Aorta (tissue), 5 donors: ENCODE results near the gene ORM1. TPM values are rescaled to one million over a fixed set of nuclear protein-coding genes. Genes with fewer than 3 reads are reported as not detected.

ENCODE experiments used
- ATAC-seq: fragments of 200-7000 bp; cut with Tn5 transposase; one replicate; pipeline ENCODE4 v1.9.1; 2022; ENCODE audit warnings: moderate library complexity; ENCODE audit not compliant: low FRiP score
- DNase-seq, 2 donors: peaks; one replicate each; pipeline ENCODE4 v3.0.0-alpha.2; 2020
- H3K27ac ChIP-seq, 2 donors: one replicate each; pipeline ENCODE4 v1.5.1; 2013; ENCODE audit warnings: low read length in 2 of 2, mild to moderate bottlenecking in 2 of 2, moderate library complexity in 2 of 2, control low read depth in 1 of 2, inconsistent platforms in 1 of 2, low read depth in 1 of 2
- H3K27me3 ChIP-seq, 2 donors: one replicate each; pipeline ENCODE4 v1.6.1; 2013; ENCODE audit warnings: control low read depth in 1 of 2, low read length in 1 of 2, mild to moderate bottlenecking in 1 of 2, moderate library complexity in 1 of 2; ENCODE audit not compliant: insufficient read depth in 2 of 2, control insufficient read depth in 1 of 2
- H3K36me3 ChIP-seq, 2 donors: one replicate each; pipeline ENCODE4 v1.6.1; 2013; ENCODE audit warnings: control low read depth in 1 of 2, low read length in 1 of 2, mild to moderate bottlenecking in 1 of 2; ENCODE audit not compliant: insufficient read depth in 2 of 2, control insufficient read depth in 1 of 2
- H3K4me1 ChIP-seq, 2 donors: one replicate each; pipeline ENCODE4 v1.6.1; 2013; ENCODE audit warnings: low read length in 2 of 2, control low read depth in 1 of 2, mild to moderate bottlenecking in 1 of 2, moderate library complexity in 1 of 2; ENCODE audit not compliant: insufficient read depth in 2 of 2, control insufficient read depth in 1 of 2
- H3K4me3 ChIP-seq, 2 donors: one replicate each; pipeline ENCODE4 v1.5.1; 2013; ENCODE audit warnings: low read length in 2 of 2, control low read depth in 1 of 2, mild to moderate bottlenecking in 1 of 2
- H3K9me3 ChIP-seq: one replicate; pipeline ENCODE4 v1.6.1; 2013; ENCODE audit warnings: mild to moderate bottlenecking, low read length; ENCODE audit not compliant: control insufficient read depth
- WGBS, 2 donors: extraction: QIAGEN DNeasy Blood & Tissue Kit; methylation state at CpG; one replicate each; pipeline ENCODE4 v1.1.7; 2013; 5-methylcytosine and 5-hydroxymethylcytosine counted together
- intact Hi-C, 2 donors: fragments of 100-400 bp; cut with DNase I; formaldehyde crosslinking; loops; one replicate each; pipeline versions ENCODE4 v1.14.2 to v1.15.0; 2022
- polyA plus RNA-seq, 2 donors: library from polyadenylated mRNA; stranded (reverse); fragments of 200-250 nt; gene quantifications; one replicate each; pipeline ENCODE4 v1.2.3, GENCODE V29; 2013
- total RNA-seq, 2 donors: library from RNA; stranded (reverse); fragmentation: NEBNext Ultra II Directional; extraction: Animal tissue kit (Norgen Biotek cat#: 25700); gene quantifications; one replicate each; pipeline ENCODE4 v1.2.1, GENCODE V29; 2021
- donor health status: healthy with polysubstance abuse.
- donor health status: Bipolar disorder and iron deficiency.
- donor health status: DM: no; HTN: no; CAD: no.
- donor health status: DM: no; HTN: no; CAD: no.
- donor health status: DM: yes; HTN: yes; CAD: no.

Gene ORM1
- total and polyA plus RNA-seq, 4 donors, result 0.28 to 3.0 (median 0.45) TPM; not detected in 1

DNA sequence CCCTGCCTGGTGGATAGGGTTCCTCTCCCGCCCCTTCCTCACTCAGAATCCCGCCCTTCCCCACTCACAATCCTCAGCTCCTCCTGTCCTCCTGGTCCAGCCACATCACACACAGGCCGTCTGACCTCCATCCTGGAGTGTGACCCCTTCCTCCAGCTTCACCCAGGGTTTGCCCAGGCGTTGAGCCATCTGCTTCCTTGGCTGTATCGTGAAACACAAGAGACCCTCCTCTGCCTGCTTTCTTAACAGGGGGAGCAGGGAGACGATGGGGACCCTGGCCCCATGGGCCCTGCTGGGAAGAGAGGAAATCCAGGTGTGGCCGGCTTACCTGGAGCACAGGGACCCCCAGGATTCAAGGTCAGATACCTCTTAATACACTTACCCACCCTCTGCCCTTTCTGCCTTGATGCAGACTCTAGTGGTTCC is 32.3 kb upstream of the ORM1 start:
- DNase-seq (peak in 1 of 2 donors; percentile 74), ATAC-seq (no peak)
- 58 to 60% methylated on average over 7 of the region's 7 CpGs for WGBS, 2 donors
- intact Hi-C loops, result loop anchor here (1.0 to 5.0 kb wide), 5 partner anchors 136 to 208 kb away; partner anchors contain the start of gene COL27A1 (in 1 of the 2)
- Histone ChIP-seq H3K9me3 (no peaks in the 10 kb centered on the region), H3K27me3 (no peaks in the 10 kb centered on the region), H3K36me3 (peaks cover 0 to 1% of the 10 kb centered on the region in 2 donors), H3K4me1 (no peaks in the 10 kb centered on the region), H3K27ac (no peak overlapping the region), H3K4me3 (no peak overlapping the region)

DNA sequence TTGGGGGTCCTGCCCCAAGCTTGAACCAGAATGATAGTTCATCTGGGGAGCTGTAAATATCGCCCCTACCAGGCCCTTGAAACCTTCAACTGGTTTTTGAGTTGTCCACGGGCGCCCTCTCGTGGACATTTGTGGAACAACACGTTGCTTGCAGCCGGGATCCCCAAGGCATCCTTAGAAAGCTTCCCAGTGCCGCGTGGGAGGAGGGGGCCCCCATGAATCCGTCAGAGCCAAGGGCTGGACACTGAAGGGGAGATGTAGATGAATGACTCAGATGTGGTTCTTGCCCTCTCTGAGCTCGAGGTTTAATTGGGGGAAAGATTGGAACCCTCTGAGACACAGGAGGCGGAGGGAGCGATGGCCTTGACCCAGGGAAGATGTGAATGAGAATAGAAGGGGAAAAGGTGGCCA is 31.8 kb upstream of the ORM1 start:
- WGBS, 2 donors, result 17 to 18% methylated on average over 12 of the region's 12 CpGs
- intact Hi-C loops, result loop anchor here (2.0 to 5.0 kb wide), 4 partner anchors 136 to 208 kb away; partner anchors contain the start of gene COL27A1 (in 1 of the 2)
- Histone ChIP-seq H3K36me3 (peaks cover 0 to 1% of the 10 kb centered on the region in 2 donors), H3K4me1 (no peaks in the 10 kb centered on the region), H3K9me3 (no peaks in the 10 kb centered on the region), H3K27ac (no peak overlapping the region), H3K4me3 (no peak overlapping the region), H3K27me3 (no peaks in the 10 kb centered on the region)
- peak; percentile 69 for ATAC-seq
- DNase-seq, result peak; percentile 74 to 92

DNA sequence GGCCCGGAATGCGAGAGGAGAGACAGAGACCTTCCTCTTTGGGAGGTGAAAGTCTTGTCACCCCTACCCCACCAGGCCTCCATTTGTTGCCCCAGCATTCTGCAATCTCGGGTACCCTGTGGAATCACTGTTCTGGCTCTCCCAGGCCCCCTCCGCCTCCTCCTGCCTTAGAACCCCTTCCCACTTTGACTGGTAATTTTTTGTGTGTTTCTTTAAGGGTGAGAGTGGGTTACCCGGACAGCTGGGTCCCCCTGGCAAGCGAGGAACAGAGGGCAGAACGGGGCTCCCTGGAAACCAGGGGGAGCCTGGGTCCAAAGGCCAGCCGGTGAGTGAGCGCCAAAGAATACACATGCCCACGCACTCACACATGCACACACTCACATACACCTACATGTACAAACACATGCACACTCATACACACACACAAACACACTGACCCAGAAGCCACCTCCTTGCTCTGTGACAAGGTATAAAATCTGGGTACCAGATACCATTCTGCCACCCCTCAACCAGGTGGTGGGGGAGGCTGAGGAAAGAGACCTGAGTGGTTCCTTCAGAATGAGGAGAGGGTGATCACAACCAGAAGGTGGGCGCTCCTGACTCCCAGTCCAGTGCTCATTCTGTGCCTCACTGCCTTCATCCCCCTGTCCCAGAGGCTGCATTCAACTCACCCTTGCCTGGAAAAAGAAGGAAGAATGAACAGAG is 30.9 kb upstream of the ORM1 start:
- Histone ChIP-seq H3K4me1 (no peaks in the 10 kb centered on the region), H3K36me3 (peaks cover 0 to 1% of the 10 kb centered on the region in 2 donors), H3K4me3 (no peak overlapping the region), H3K27me3 (no peaks in the 10 kb centered on the region), H3K27ac (no peak overlapping the region), H3K9me3 (no peaks in the 10 kb centered on the region)
- ATAC-seq (no peak), DNase-seq (peak; percentile 25 to 31)
- 73 to 74% methylated on average over 11 of the region's 11 CpGs for WGBS, 2 donors
- intact Hi-C loops, result loop anchor here (2.0 to 5.0 kb wide), 4 partner anchors 137 to 209 kb away; partner anchors contain the start of gene COL27A1 (in 1 of the 2)

DNA sequence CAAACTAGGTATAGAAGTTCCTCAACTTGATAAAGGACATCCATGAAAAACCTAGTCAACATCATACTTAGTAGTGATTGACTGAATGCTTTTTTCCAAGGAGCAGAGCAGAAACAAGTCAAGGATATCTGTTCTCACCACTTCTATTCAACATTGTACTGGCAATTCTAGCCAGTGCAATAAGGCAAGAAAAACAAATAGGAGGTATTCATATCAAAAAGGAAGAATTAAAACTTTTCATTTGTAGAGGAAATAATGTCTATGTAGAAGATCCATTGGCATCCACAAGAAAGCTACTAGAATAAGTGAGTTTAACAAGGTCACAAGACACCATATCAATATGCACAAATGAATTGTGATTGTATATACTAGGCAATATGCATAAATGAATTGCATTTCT is 28.2 kb upstream of the ORM1 start:
- ATAC-seq (no peak), DNase-seq (no peak)
- Histone ChIP-seq H3K36me3 (peaks cover 0 to 1% of the 10 kb centered on the region in 2 donors), H3K27ac (no peak overlapping the region), H3K4me1 (no peaks in the 10 kb centered on the region), H3K9me3 (no peaks in the 10 kb centered on the region), H3K27me3 (no peaks in the 10 kb centered on the region), H3K4me3 (no peak overlapping the region)
- intact Hi-C loops, result loop anchor here in 1 of 2 donors (5.0 kb wide), 2 partner anchors 142 to 187 kb away; no protein-coding TSS in a partner anchor

DNA sequence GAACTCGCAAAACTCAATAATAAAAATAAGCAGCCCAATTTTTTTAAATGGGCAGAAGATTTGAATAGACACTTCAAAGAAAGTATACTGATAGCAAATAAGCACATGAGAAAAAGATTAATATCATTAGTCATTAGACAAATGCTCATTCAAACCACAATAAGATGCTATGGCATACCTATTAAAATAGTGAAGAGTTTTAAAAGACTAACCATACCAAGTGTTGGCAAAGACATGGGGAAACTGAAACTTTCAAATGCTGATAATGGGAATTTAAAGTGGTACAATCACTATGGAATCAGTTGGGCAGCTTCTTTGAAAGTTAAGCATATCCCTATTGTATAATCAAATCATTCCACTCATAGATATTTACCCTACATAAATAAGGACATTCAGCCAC is 26.6 kb upstream of the ORM1 start:
- H3K4me1 ChIP-seq, result no peaks in the 10 kb centered on the region
- H3K9me3 ChIP-seq, result no peaks in the 10 kb centered on the region
- DNase-seq (no peak), ATAC-seq (no peak)
- H3K4me3 ChIP-seq, result no peak overlapping the region
- intact Hi-C loops, result no loop called here
- H3K27me3 ChIP-seq, result no peaks in the 10 kb centered on the region
- WGBS, 2 donors, result 99 to 100% methylated on average over 1 of the region's 1 CpG
- H3K27ac ChIP-seq, result no peak overlapping the region
- peaks cover 0 to 1% of the 10 kb centered on the region in 2 donors for H3K36me3 ChIP-seq

- intact Hi-C loops, result no loop called here
- ATAC-seq, result no peak
- no peaks in the 10 kb centered on the region for H3K36me3 ChIP-seq
- H3K27ac ChIP-seq, result no peak overlapping the region
- H3K27me3 ChIP-seq, result no peaks in the 10 kb centered on the region
- H3K9me3 ChIP-seq, result no peaks in the 10 kb centered on the region
- 85 to 86% methylated on average over 15 of the region's 15 CpGs for WGBS, 2 donors
- peak in 1 of 2 donors; percentile 54 for DNase-seq
- no peak overlapping the region for H3K4me3 ChIP-seq
- H3K4me1 ChIP-seq, result no peaks in the 10 kb centered on the region
These were observed 23.4 kb upstream of the ORM1 start for GRCh38 chr9:114299286-114300152.

DNA sequence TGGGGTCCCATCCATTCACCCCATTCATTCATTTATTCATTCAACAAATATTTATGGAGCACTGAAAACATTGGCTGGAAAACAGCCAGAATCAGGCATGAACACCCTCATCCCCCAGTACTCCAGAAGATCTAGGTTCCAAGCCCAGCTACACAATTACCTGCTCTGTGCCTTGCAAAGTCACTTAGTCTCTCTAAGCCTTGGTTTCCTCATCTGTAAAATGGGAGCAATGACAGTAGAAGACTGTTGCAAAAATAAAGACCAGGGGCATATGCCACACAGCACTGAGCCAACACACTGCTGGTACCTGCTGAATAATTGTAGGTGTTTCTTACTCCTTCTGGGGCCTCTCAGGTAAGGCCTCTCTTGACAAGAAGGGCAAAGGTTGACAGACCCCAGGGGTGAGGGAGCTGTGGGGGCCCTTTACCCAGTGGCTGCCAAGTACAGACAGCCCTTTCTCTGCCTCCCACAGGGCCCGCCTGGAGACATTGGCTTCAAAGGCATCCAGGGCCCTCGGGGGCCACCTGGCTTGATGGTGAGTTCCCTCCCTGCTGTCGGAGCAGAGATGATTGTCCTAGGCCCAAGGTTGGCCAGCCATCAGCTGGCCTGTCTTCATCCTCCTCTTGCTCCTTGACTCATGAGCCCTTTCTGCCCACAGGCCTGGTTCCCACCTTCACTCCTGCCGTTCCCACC is 22.6 kb upstream of the ORM1 start:
- H3K9me3 ChIP-seq, result no peaks in the 10 kb centered on the region
- no peaks in the 10 kb centered on the region for H3K27me3 ChIP-seq
- H3K36me3 ChIP-seq, result no peaks in the 10 kb centered on the region
- no peaks in the 10 kb centered on the region for H3K4me1 ChIP-seq
- H3K4me3 ChIP-seq, result no peak overlapping the region
- WGBS, 2 donors, result 89 to 92% methylated on average over 4 of the region's 4 CpGs
- ATAC-seq (no peak), DNase-seq (peak in 1 of 2 donors; percentile 46)
- H3K27ac ChIP-seq, result no peak overlapping the region
- intact Hi-C loops, result no loop called here
